AG09309 (cell line): Measurements from ENCODE around the gene RXRG.

Source experiments
- DNase-seq: peaks from one replicate; pipeline ENCODE4 v3.0.0-alpha.2; 2010; ENCODE audit warnings: low read depth
- H3K4me3 ChIP-seq: 2 replicates; pipeline ENCODE4 v1.5.1; 2011; ENCODE audit warnings: mild to moderate bottlenecking, low read depth, low read length, moderate library complexity; ENCODE audit not compliant: control insufficient read depth
- TF ChIP-seq, protein P1 (sequence below): IDR thresholded peaks from 2 replicates; pipeline ENCODE4 v1.5.1; 2011; ENCODE audit warnings: mild to moderate bottlenecking, low read depth, low read length, inconsistent platforms; ENCODE audit not compliant: insufficient read depth, control insufficient read depth; ENCODE audit errors: missing control alignments

The RXRG gene

DNA sequence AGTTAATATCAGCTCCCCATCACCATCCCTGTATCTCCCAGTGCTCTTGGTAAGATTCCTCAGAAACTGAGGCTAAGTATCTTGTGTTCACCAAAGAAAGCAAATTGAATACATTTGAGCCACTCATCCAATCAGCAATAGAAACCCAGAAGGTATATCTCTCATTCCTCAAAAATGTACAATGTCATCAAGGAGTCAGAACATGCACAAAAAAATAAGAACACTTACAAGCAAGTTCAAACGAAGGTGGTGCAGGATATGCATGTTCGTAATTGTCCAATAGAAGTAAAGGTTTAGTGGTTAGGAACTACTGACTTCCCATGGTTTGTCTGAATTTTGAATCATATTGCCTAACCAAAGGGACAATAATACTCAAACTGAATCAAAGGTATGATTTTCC is 24.3 kb downstream of the RXRG start:
- H3K4me3 ChIP-seq, result no peak overlapping the region
- TF ChIP-seq, protein P1, sequence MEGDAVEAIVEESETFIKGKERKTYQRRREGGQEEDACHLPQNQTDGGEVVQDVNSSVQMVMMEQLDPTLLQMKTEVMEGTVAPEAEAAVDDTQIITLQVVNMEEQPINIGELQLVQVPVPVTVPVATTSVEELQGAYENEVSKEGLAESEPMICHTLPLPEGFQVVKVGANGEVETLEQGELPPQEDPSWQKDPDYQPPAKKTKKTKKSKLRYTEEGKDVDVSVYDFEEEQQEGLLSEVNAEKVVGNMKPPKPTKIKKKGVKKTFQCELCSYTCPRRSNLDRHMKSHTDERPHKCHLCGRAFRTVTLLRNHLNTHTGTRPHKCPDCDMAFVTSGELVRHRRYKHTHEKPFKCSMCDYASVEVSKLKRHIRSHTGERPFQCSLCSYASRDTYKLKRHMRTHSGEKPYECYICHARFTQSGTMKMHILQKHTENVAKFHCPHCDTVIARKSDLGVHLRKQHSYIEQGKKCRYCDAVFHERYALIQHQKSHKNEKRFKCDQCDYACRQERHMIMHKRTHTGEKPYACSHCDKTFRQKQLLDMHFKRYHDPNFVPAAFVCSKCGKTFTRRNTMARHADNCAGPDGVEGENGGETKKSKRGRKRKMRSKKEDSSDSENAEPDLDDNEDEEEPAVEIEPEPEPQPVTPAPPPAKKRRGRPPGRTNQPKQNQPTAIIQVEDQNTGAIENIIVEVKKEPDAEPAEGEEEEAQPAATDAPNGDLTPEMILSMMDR, result no peak
- no peak for DNase-seq

DNA sequence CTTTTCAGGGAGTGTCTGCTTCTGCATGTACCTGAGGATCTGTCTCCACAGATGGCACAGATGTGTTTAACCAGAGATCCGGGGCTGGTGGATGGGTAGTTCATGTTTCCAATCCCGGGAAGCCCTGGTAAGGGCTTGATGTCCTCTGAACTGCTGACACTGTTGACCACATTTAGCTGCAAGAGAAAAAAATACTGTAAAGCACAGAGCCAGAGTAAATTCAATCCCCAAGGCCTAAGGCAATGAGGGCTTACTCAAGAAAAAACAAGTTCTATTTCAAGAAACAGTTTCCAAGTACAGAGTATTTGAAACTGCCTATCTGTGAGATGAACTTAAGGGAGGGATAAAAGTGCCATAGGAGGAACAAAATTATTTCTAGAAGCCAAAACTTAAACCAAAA is 25.1 kb downstream of the RXRG start:
- DNase-seq, result no peak
- TF ChIP-seq, protein P1, result no peak
- H3K4me3 ChIP-seq, result no peak overlapping the region

- DNase-seq, result no peak
- TF ChIP-seq, protein P1, result no peak
- H3K4me3 ChIP-seq, result no peak overlapping the region
Observed at GRCh38 chr1:165418195-165418594, 26.7 kb downstream of the RXRG start.

- no peak overlapping the region for H3K4me3 ChIP-seq
- TF ChIP-seq, protein P1, result no peak
- no peak for DNase-seq
Observed at GRCh38 chr1:165416876-165417275, 28.1 kb downstream of the RXRG start.

- TF ChIP-seq, protein P1, result no peak
- no peak overlapping the region for H3K4me3 ChIP-seq
- no peak for DNase-seq
Observed at GRCh38 chr1:165415068-165415467, 29.9 kb downstream of the RXRG start.

DNA sequence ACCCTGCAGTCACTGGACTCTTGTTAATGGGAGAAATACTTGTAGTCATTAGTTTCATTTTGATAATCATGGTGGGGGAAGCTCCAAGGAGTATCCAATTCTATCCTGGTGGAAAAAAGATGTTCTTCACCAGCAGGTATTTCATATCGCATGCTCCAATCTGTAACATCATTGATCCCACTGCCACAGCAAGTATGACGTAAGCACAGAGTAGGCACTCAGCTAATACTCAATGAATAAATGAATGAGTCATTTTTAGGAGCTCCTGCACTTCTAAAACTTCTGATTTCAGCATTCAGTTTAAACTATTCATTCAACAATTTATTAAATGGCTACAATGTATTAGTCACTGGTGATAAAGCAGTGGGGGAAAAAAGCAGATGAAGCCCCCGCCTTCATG is 30.3 kb downstream of the RXRG start:
- DNase-seq, result no peak
- TF ChIP-seq, protein P1, result no peak
- H3K4me3 ChIP-seq, result no peak overlapping the region

DNA sequence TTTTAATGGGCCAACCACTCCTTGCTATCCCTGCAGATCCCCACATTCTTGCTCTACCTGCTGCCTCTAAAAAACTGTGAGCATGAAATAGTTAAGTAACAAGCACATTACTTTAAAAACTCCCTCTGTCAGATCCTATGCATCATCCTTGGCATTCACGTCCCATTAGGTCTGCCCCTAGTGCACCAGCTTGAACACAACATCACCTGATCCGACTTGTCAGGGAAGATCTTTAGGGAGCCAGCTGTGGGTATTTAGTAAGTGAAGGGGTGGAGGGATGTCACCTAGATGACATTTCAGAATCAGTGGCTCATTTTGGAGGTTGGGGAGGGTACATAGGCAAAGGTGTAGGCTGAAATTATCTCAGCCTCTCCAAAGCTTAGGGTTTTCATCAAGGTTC is 33.5 kb downstream of the RXRG start:
- no peak for DNase-seq
- TF ChIP-seq, protein P1, result no peak
- H3K4me3 ChIP-seq, result no peak overlapping the region
